HEK293 (cell line): ENCODE measurements around the gene EXOC1.
"Not testable (repeated sequence)": the region's sequence is repeated elsewhere in the genome, so short reads cannot be mapped to it uniquely, and the experiment has no call there.

Experiments
- CTCF ChIA-PET: fragments of 350-600 bp; formaldehyde crosslinking; extraction: SDS; loops from one replicate; lab custom pipeline; 2021; ENCODE audit warnings: antibody characterized with exemption; lab: Yijun Ruan, JAX
- POLR2A ChIA-PET: fragments of 300-600 bp; formaldehyde crosslinking; extraction: SDS; loops from one replicate; lab custom pipeline; 2020; ENCODE audit warnings: antibody characterized with exemption, inconsistent platforms; lab: Yijun Ruan, JAX
- H3K27ac ChIP-seq: fragments of 200-500 bp; sonication (Bioruptor generic); 2 replicates; pipeline ENCODE4 v1.5.1; 2014; ENCODE audit warnings: low read depth, low read length, control low read depth, inconsistent platforms; ENCODE audit errors: extremely low read depth
- H3K36me3 ChIP-seq, 2 experiments: fragments of 200-500 bp in 1 of 2; sonication (Bioruptor generic) in 1 of 2; 1 replicate in 1 of 2; 2 replicates in 1 of 2; pipeline ENCODE4 v1.5.1; 2014 to 2017; ENCODE audit warnings: inconsistent platforms in 2 of 2, low read length in 2 of 2; ENCODE audit not compliant: control insufficient read depth in 2 of 2, insufficient read depth in 1 of 2
- H3K4me1 ChIP-seq: fragments of 200-500 bp; sonication (Bioruptor generic); 2 replicates; pipeline ENCODE4 v1.5.1; 2014; ENCODE audit warnings: mild to moderate bottlenecking, low read length, inconsistent platforms; ENCODE audit not compliant: control insufficient read depth, insufficient read depth
- H3K4me3 ChIP-seq: 2 replicates; pipeline ENCODE4 v1.5.1; 2011; ENCODE audit warnings: low read depth, mild to moderate bottlenecking, control low read depth, low read length, moderate library complexity
- H3K9me3 ChIP-seq: fragments of 200-500 bp; sonication (Bioruptor generic); 2 replicates; pipeline ENCODE4 v1.5.1; 2014; ENCODE audit warnings: low read depth, low read length, inconsistent platforms; ENCODE audit not compliant: control insufficient read depth, insufficient read depth
- GLIS1 ChIP-seq: fragments of 450-650 bp; formaldehyde crosslinking; IDR thresholded peaks from 2 replicates; pipeline ENCODE4 v1.5.1; 2016; ENCODE audit warnings: missing biosample characterization, missing genetic modification characterization
- GLIS2 ChIP-seq: fragments of 450-650 bp; formaldehyde crosslinking; IDR thresholded peaks from 2 replicates; pipeline ENCODE4 v1.5.1; 2016; ENCODE audit warnings: missing biosample characterization, missing genetic modification characterization
- HIC1 ChIP-seq: fragments of 450-650 bp; formaldehyde crosslinking; IDR thresholded peaks from 2 replicates; pipeline ENCODE4 v1.5.1; 2016; ENCODE audit warnings: missing biosample characterization, missing genetic modification characterization
- IKZF3 ChIP-seq: fragments of 450-650 bp; IDR thresholded peaks from 2 replicates; pipeline ENCODE4 v1.5.0; 2018; ENCODE audit warnings: missing biosample characterization, mild to moderate bottlenecking, missing genetic modification characterization, moderate library complexity
- PBX3 ChIP-seq: sonication (generic); formaldehyde crosslinking; IDR thresholded peaks from 2 replicates; pipeline ENCODE4 v1.8.1; 2022; ENCODE audit warnings: mild to moderate bottlenecking, moderate library complexity, missing genetic modification reagents
- PRDM4 ChIP-seq: fragments of 450-650 bp; formaldehyde crosslinking; IDR thresholded peaks from 2 replicates; pipeline ENCODE4 v1.5.1; 2017; ENCODE audit warnings: missing biosample characterization, missing genetic modification characterization
- SP7 ChIP-seq: fragments of 450-650 bp; formaldehyde crosslinking; IDR thresholded peaks from 2 replicates; pipeline ENCODE4 v1.5.1; 2016; ENCODE audit warnings: missing biosample characterization, missing genetic modification characterization
- ZBTB1 ChIP-seq: fragments of 450-650 bp; formaldehyde crosslinking; IDR thresholded peaks from 2 replicates; pipeline ENCODE4 v1.5.1; 2016; ENCODE audit warnings: missing biosample characterization, missing genetic modification characterization
- ZBTB21 ChIP-seq: fragments of 450-650 bp; formaldehyde crosslinking; IDR thresholded peaks from 2 replicates; pipeline ENCODE4 v1.5.1; 2017; ENCODE audit warnings: missing biosample characterization, missing genetic modification characterization
- ZBTB48 ChIP-seq: fragments of 450-650 bp; formaldehyde crosslinking; IDR thresholded peaks from 2 replicates; pipeline ENCODE4 v1.5.1; 2016; ENCODE audit warnings: missing biosample characterization, missing genetic modification characterization
- ZNF10 ChIP-seq: fragments of 450-650 bp; formaldehyde crosslinking; IDR thresholded peaks from 2 replicates; pipeline ENCODE4 v1.5.1; 2017; ENCODE audit warnings: missing biosample characterization, missing genetic modification characterization
- ZNF23 ChIP-seq: fragments of 450-650 bp; formaldehyde crosslinking; IDR thresholded peaks from 2 replicates; pipeline ENCODE4 v1.5.1; 2016; ENCODE audit warnings: missing biosample characterization, missing genetic modification characterization, borderline replicate concordance
- ZNF239 ChIP-seq: fragments of 450-650 bp; formaldehyde crosslinking; IDR thresholded peaks from 2 replicates; pipeline ENCODE4 v1.5.1; 2016; ENCODE audit warnings: missing biosample characterization, missing genetic modification characterization
- ZNF501 ChIP-seq: fragments of 450-650 bp; formaldehyde crosslinking; IDR thresholded peaks from 2 replicates; pipeline ENCODE4 v1.5.1; 2016; ENCODE audit warnings: missing biosample characterization, missing genetic modification characterization
- ZNF549 ChIP-seq: fragments of 450-650 bp; IDR thresholded peaks from 2 replicates; pipeline ENCODE4 v1.5.1; 2018; ENCODE audit warnings: missing biosample characterization, missing genetic modification characterization, mild to moderate bottlenecking, inconsistent platforms, moderate library complexity
- ZNF555 ChIP-seq: fragments of 450-650 bp; formaldehyde crosslinking; conservative IDR thresholded peaks from 2 replicates; pipeline ENCODE4 v1.5.1; 2017; ENCODE audit warnings: missing biosample characterization, mild to moderate bottlenecking, missing genetic modification characterization, inconsistent platforms
- ZNF621 ChIP-seq: fragments of 450-650 bp; formaldehyde crosslinking; IDR thresholded peaks from 2 replicates; pipeline ENCODE4 v1.5.1; 2017; ENCODE audit warnings: missing biosample characterization, missing genetic modification characterization
- ZNF629 ChIP-seq: fragments of 450-650 bp; formaldehyde crosslinking; IDR thresholded peaks from 2 replicates; pipeline ENCODE4 v1.5.1; 2017; ENCODE audit warnings: missing biosample characterization, missing genetic modification characterization
- ZNF660 ChIP-seq: fragments of 450-650 bp; IDR thresholded peaks from 2 replicates; pipeline ENCODE4 v1.5.1; 2018; ENCODE audit warnings: missing biosample characterization, mild to moderate bottlenecking, missing genetic modification characterization
- TF ChIP-seq, protein P1 (sequence below): fragments of 450-650 bp; formaldehyde crosslinking; IDR thresholded peaks from 2 replicates; pipeline ENCODE4 v1.5.1; 2016; ENCODE audit warnings: missing biosample characterization, missing genetic modification characterization, low read depth
- TF ChIP-seq, protein P2 (sequence below): fragments of 450-650 bp; formaldehyde crosslinking; conservative IDR thresholded peaks from 2 replicates; pipeline ENCODE4 v1.5.1; 2016; ENCODE audit warnings: low read depth, missing biosample characterization, missing genetic modification characterization

The EXOC1 gene

DNA sequence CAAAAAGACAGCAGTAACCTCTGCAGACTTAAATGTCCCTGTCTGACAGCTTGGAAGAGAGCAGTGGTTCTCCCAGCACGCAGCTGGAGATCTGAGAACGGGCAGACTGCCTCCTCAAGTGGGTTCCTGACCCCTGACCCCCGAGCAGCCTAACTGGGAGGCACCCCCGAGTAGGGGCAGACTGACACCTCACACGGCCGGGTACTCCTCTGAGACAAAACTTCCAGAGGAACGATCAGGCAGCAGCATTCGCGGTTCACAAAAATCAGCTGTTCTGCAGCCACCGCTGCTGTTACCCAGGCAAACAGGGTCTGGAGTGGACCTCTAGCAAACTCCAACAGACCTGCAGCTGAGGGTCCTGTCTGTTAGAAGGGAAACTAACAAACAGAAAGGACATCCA is 11.1 kb upstream of the EXOC1 start:
- TF ChIP-seq GLIS2 (tag by site-specific recombination) (peak; percentile 60), GLIS1 (tag by site-specific recombination) (0 out of 2 replicates have a peak, but pooled peaks have one; percentile 16)
- H3K4me3 ChIP-seq, POLR2A ChIA-PET, CTCF ChIA-PET, H3K4me1 ChIP-seq, H3K36me3 ChIP-seq, H3K9me3 ChIP-seq, H3K27ac ChIP-seq: not testable (repeated sequence)

- TF ChIP-seq ZBTB48 (tag by site-specific recombination) (no peak), ZNF549 (tag by site-specific recombination) (no peak), ZBTB1 (tag by site-specific recombination) (no peak), HIC1 (tag by site-specific recombination) (no peak), IKZF3 (tag by site-specific recombination) (no peak), ZNF555 (tag by site-specific recombination) (no peak), ZNF501 (tag by site-specific recombination) (no peak), ZNF239 (no peak), PBX3 (CRISPR knock-in tag) (no peak), ZNF629 (tag by site-specific recombination) (no peak), ZBTB21 (tag by site-specific recombination) (no peak), PRDM4 (tag by site-specific recombination) (no peak), ZNF10 (no peak), ZNF660 (tag by site-specific recombination) (no peak), ZNF23 (tag by site-specific recombination) (no peak), SP7 (tag by site-specific recombination) (no peak), ZNF621 (tag by site-specific recombination) (no peak)
- TF ChIP-seq, protein P1, sequence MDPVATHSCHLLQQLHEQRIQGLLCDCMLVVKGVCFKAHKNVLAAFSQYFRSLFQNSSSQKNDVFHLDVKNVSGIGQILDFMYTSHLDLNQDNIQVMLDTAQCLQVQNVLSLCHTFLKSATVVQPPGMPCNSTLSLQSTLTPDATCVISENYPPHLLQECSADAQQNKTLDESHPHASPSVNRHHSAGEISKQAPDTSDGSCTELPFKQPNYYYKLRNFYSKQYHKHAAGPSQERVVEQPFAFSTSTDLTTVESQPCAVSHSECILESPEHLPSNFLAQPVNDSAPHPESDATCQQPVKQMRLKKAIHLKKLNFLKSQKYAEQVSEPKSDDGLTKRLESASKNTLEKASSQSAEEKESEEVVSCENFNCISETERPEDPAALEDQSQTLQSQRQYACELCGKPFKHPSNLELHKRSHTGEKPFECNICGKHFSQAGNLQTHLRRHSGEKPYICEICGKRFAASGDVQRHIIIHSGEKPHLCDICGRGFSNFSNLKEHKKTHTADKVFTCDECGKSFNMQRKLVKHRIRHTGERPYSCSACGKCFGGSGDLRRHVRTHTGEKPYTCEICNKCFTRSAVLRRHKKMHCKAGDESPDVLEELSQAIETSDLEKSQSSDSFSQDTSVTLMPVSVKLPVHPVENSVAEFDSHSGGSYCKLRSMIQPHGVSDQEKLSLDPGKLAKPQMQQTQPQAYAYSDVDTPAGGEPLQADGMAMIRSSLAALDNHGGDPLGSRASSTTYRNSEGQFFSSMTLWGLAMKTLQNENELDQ (tag by site-specific recombination), result no peak
- TF ChIP-seq, protein P2, sequence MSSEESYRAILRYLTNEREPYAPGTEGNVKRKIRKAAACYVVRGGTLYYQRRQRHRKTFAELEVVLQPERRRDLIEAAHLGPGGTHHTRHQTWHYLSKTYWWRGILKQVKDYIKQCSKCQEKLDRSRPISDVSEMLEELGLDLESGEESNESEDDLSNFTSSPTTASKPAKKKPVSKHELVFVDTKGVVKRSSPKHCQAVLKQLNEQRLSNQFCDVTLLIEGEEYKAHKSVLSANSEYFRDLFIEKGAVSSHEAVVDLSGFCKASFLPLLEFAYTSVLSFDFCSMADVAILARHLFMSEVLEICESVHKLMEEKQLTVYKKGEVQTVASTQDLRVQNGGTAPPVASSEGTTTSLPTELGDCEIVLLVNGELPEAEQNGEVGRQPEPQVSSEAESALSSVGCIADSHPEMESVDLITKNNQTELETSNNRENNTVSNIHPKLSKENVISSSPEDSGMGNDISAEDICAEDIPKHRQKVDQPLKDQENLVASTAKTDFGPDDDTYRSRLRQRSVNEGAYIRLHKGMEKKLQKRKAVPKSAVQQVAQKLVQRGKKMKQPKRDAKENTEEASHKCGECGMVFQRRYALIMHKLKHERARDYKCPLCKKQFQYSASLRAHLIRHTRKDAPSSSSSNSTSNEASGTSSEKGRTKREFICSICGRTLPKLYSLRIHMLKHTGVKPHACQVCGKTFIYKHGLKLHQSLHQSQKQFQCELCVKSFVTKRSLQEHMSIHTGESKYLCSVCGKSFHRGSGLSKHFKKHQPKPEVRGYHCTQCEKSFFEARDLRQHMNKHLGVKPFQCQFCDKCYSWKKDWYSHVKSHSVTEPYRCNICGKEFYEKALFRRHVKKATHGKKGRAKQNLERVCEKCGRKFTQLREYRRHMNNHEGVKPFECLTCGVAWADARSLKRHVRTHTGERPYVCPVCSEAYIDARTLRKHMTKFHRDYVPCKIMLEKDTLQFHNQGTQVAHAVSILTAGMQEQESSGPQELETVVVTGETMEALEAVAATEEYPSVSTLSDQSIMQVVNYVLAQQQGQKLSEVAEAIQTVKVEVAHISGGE (tag by site-specific recombination), result no peak
- TF ChIP-seq, all 188 proteins: peak for 0
- H3K27ac ChIP-seq, result no peak overlapping the region
- POLR2A ChIA-PET, result no interaction called here
Measured at GRCh38 chr4:55849724-55850123, 3.7 kb upstream of the EXOC1 start.

More at GRCh38 chr4:55849724-55850123, 3.7 kb upstream of the EXOC1 start:
- CTCF ChIA-PET, result no interaction called here
- Histone ChIP-seq H3K4me3 (no peak overlapping the region), H3K9me3 (no peaks in the 10 kb centered on the region), H3K4me1 (no peaks in the 10 kb centered on the region), H3K36me3 (no peaks in the 10 kb centered on the region)
